ENCODE data around the gene CSMD2. TPM values are rescaled to one million over a fixed set of nuclear protein-coding genes. Genes with fewer than 3 reads are reported as not detected.

Gene CSMD2
- total RNA-seq, 2 experiments from 2014 or later: not detected

- ChIA-PET CTCF (no interaction called here), POLR2A (no interaction called here)
Observed at GRCh38 chr1:33668695-33669094, 496.3 kb downstream of the CSMD2 start.

GRCh38 chr1:33667386-33668282 lies 497.4 kb downstream of the CSMD2 start:
- ChIA-PET POLR2A (no interaction called here), CTCF (no interaction called here)

GRCh38 chr1:33666616-33667015 lies 498.4 kb downstream of the CSMD2 start:
- ChIA-PET POLR2A (no interaction called here), CTCF (no interaction called here)

GRCh38 chr1:33661811-33662454 lies 503.1 kb downstream of the CSMD2 start:
- CTCF ChIA-PET: no interaction called here
- POLR2A ChIA-PET: no interaction called here

- ChIA-PET CTCF (no interaction called here), POLR2A (no interaction called here)
Observed at GRCh38 chr1:33660956-33661355, 504.1 kb downstream of the CSMD2 start.

- ChIA-PET POLR2A (no interaction called here), CTCF (no interaction called here)
Observed at GRCh38 chr1:33660244-33660643, 504.8 kb downstream of the CSMD2 start.

- ChIA-PET CTCF (no interaction called here), POLR2A (no interaction called here)
Observed at GRCh38 chr1:33659641-33660040, 505.4 kb downstream of the CSMD2 start.

- ChIA-PET CTCF (no interaction called here), POLR2A (no interaction called here)
Observed at GRCh38 chr1:33657833-33658232, 507.2 kb downstream of the CSMD2 start.

GRCh38 chr1:33656467-33657005 lies 508.5 kb downstream of the CSMD2 start:
- POLR2A ChIA-PET: no interaction called here
- CTCF ChIA-PET: no interaction called here

- CTCF ChIA-PET: interaction anchor here (1.4 kb wide), 1 partner anchor 22 kb away, joined by 5 read pairs; no protein-coding TSS in a partner anchor
- POLR2A ChIA-PET: no interaction called here
Observed at GRCh38 chr1:33655496-33655895, 509.5 kb downstream of the CSMD2 start.

- CTCF ChIA-PET: interaction anchor here (1.4 kb wide), 1 partner anchor 21 kb away, joined by 5 read pairs; no protein-coding TSS in a partner anchor
- POLR2A ChIA-PET: no interaction called here
Observed at GRCh38 chr1:33654267-33654834, 510.7 kb downstream of the CSMD2 start.

- POLR2A ChIA-PET: no interaction called here
- CTCF ChIA-PET: no interaction called here
Observed at GRCh38 chr1:33653226-33653625, 511.8 kb downstream of the CSMD2 start.

GRCh38 chr1:33650708-33651107 lies 514.3 kb downstream of the CSMD2 start:
- POLR2A ChIA-PET: no interaction called here
- CTCF ChIA-PET: no interaction called here

- ChIA-PET POLR2A (no interaction called here), CTCF (no interaction called here)
Observed at GRCh38 chr1:33649759-33650158, 515.3 kb downstream of the CSMD2 start.

- CTCF ChIA-PET: no interaction called here
- POLR2A ChIA-PET: no interaction called here
Observed at GRCh38 chr1:33643216-33643615, 521.8 kb downstream of the CSMD2 start.

GRCh38 chr1:33641104-33641830 lies 523.8 kb downstream of the CSMD2 start:
- ChIA-PET POLR2A (no interaction called here), CTCF (no interaction called here)

GRCh38 chr1:33640114-33640660 lies 524.8 kb downstream of the CSMD2 start:
- POLR2A ChIA-PET: no interaction called here
- CTCF ChIA-PET: no interaction called here

- ChIA-PET CTCF (no interaction called here), POLR2A (no interaction called here)
Observed at GRCh38 chr1:33637846-33638440, 527.1 kb downstream of the CSMD2 start.

- CTCF ChIA-PET: no interaction called here
- POLR2A ChIA-PET: no interaction called here
Observed at GRCh38 chr1:33636209-33636608, 528.8 kb downstream of the CSMD2 start.

Measured in activated CD8-positive, alpha-beta memory T cell treated with anti-CD3 and anti-CD28 coated beads for 36 hours (primary cell).